GM12872 (cell line): ENCODE results near the gene GPR173.

Experiments used
- TF ChIP-seq, protein P1 (sequence below): IDR thresholded peaks from 3 replicates; pipeline ENCODE4 v1.5.1; 2011; ENCODE audit warnings: low read depth, mild to moderate bottlenecking, low read length, moderate library complexity; ENCODE audit not compliant: insufficient read depth

GPR173 gene

DNA sequence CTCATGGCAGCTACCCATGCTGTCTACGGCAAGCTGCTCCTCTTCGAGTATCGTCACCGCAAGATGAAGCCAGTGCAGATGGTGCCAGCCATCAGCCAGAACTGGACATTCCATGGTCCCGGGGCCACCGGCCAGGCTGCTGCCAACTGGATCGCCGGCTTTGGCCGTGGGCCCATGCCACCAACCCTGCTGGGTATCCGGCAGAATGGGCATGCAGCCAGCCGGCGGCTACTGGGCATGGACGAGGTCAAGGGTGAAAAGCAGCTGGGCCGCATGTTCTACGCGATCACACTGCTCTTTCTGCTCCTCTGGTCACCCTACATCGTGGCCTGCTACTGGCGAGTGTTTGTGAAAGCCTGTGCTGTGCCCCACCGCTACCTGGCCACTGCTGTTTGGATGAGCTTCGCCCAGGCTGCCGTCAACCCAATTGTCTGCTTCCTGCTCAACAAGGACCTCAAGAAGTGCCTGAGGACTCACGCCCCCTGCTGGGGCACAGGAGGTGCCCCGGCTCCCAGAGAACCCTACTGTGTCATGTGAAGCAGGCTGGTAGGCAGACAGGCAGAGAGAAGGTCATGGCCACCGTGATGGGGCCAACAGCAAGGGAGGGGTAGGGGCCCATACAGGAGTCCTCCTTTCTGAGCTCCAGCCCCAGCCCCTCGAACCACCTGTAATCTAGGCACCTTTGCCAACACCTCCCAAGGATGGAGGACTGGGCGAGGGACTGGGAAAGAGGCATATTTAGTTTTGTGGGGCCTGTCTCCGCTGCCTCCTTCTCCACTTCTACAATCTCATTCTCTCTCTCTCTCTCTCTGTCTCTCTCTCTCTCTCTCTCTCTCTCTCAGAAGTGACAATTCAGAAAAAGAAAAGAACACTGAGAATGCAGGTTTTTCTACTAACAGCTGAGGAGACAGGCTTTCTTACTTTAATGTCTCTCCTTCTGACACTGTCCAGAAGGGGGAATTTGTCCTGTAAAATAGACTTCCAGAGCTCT is 28.9 kb downstream of the GPR173 start:
- TF ChIP-seq, protein P1, sequence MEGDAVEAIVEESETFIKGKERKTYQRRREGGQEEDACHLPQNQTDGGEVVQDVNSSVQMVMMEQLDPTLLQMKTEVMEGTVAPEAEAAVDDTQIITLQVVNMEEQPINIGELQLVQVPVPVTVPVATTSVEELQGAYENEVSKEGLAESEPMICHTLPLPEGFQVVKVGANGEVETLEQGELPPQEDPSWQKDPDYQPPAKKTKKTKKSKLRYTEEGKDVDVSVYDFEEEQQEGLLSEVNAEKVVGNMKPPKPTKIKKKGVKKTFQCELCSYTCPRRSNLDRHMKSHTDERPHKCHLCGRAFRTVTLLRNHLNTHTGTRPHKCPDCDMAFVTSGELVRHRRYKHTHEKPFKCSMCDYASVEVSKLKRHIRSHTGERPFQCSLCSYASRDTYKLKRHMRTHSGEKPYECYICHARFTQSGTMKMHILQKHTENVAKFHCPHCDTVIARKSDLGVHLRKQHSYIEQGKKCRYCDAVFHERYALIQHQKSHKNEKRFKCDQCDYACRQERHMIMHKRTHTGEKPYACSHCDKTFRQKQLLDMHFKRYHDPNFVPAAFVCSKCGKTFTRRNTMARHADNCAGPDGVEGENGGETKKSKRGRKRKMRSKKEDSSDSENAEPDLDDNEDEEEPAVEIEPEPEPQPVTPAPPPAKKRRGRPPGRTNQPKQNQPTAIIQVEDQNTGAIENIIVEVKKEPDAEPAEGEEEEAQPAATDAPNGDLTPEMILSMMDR, result no peak

DNA sequence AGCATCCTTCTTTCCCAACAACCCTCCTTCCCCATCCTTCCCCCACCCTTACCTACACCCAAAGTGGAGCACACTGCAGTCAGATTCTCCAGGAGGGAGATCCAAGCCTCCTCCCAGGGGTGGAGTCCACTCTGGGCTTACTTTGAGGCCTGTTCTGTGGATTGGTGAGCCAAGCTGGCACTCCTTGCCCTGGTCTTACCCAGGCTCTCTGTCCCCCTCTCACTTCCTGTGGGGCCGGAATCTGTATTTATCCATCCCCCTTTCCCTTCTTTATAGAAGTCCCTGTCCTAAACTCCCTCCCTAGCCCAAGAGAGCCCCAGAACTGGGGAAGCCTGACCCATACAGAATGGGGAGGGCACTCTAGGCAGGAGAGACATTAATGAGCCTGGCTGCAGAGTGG is 30.4 kb downstream of the GPR173 start:
- TF ChIP-seq, protein P1, result no peak

DNA sequence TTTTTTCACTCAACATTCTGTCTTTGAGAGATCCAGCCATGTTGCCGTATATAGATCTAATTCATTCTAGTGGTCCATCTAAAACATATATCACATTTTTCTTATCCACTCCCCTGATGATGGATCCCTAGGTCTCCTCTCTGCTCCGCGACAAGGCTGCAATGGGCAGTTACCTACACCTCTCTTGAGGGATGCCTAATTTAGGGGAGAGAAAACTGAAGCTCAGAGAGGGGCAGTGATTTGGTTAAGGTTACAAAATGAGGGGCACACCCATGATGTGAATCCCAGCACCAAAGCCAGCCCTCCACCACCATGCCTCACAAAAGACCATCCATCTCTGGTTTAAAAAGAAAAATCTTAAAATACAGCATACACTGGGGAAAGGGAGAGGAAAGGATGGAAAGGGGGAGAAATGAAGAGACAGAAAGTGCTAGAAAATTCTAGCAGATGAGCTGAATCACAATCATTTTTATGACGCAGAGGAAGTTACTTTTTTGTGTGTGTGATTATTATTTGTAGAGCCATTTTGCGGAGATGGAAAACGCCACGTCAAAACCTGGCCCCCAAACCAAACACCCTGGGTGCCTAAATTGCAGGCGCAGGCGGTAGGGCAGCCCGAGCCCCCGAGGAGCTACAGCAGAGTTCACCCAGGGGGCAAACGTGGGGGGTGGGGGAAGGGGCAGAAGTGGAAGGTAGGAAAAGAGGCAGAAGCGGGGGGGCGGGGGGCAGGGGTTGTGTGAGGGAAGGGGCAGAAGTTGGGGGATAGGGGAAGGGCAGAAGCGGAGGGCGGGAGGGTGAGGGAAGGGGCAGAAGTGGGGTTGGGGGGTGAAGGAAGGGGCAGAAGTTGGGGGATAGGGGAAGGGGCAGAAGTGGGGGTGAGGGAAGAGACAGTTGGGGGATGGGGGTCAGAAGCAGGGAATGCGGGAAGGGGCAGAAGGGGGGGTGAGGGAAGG is 32.3 kb downstream of the GPR173 start:
- TF ChIP-seq, protein P1, result no peak

DNA sequence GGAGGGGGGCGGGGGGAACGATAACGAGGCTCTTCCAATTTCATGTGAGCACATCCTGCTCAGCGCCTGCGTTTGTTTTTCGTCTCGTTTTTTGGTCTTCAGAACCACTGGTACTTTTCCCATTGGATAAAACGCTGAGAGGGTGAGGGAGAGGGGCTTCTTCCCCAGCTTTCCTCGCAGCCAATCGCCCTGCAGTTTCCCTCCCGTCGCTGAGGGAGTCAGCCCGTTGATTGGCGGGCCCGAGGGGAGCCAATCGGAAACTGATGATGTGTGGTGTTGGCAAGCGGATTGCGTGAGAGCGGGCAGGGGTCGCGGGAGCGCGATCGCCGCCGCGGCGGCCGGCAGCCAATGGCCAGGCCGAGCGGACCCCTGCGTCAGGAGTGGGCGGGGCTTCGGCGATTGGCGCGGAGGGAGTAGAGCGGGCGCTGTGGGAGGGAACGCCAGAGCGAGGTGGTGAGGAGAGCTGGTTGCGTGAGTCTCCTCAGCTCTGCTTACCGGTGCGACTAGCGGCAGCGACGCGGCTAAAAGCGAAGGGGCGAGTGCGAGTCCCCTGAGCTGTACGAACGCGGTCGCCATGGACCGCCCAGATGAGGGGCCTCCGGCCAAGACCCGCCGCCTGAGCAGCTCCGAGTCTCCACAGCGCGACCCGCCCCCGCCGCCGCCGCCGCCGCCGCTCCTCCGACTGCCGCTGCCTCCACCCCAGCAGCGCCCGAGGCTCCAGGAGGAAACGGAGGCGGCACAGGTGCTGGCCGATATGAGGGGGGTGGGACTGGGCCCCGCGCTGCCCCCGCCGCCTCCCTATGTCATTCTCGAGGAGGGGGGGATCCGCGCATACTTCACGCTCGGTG is 33.6 kb downstream of the GPR173 start, which contains the start of gene TSPYL2:
TSPYL2 (plus strand) TSS at position 443 of the 848 bp plus-strand sequence; CDS start at position 575, 132 bp downstream.
- TF ChIP-seq, protein P1, result no peak

DNA sequence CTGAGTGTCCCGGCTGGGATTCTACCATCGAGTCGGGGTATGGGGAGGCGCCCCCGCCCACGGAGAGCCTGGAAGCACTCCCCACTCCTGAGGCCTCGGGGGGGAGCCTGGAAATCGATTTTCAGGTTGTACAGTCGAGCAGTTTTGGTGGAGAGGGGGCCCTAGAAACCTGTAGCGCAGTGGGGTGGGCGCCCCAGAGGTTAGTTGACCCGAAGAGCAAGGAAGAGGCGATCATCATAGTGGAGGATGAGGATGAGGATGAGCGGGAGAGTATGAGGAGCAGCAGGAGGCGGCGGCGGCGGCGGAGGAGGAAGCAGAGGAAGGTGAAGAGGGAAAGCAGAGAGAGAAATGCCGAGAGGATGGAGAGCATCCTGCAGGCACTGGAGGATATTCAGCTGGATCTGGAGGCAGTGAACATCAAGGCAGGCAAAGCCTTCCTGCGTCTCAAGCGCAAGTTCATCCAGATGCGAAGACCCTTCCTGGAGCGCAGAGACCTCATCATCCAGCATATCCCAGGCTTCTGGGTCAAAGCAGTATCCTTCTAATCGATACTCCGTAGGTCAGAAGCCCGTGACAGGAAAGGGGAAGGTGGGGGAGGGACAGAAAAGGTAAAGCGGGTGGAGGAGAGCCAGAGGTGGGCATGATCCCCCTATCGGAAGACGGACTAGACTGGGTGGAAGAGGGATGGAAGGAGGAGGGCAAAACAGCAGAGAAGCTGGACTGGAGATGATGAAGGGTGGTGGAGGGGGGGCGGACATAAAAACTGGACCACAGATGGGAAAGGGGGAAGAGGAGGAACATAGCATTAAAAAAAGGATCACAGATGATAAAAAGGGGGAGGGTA is 34.4 kb downstream of the GPR173 start:
- TF ChIP-seq, protein P1, result no peak

DNA sequence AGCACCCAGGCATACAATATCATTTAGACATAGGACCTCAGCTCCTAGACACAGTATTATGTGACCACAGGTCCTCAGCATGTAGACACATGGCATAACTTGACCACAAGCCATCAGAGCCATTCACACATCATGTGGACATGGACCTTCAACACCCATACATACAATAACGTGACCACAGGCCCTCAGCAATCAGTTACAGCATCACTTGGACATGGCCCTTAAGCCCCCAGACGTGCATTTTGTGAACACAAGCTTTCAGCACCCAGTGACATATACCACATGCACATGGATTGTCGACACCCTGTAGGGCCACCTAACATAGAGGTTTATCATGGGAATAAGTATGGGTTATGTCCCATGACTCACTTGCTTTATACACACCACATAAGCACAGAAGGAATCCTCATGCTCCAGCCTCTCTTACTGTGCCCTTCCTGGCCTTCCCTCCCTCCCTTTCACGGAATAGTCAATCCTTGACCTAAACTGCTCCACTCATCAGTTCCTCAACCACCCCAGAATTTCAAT is 35.5 kb downstream of the GPR173 start:
- TF ChIP-seq, protein P1, result no peak
